Measurements from ENCODE around the gene MTG2. TPM values are rescaled to one million over a fixed set of nuclear protein-coding genes. Genes with fewer than 3 reads are reported as not detected.

MTG2 gene
- total and polyA plus RNA-seq, 2 of the 13 experiments (the other 11 are each of a cell fraction or from before 2014, with no cell fraction given): 20.4 to 37.8 TPM

GRCh38 chr20:62237801-62238568 lies 55.2 kb downstream of the MTG2 start, which contains the start of gene OSBPL2 (continued):
- TF ChIP-seq NFIB (CRISPR knock-in tag; IDR thresholded peaks at IDR 0.05; ENCODE audit: borderline replicate concordance) (no peak), SP4 (CRISPR knock-in tag; IDR thresholded peaks at IDR 0.05) (peak; percentile 100), PPARG (CRISPR knock-in tag; conservative IDR thresholded peaks at IDR 0.05) (peak; percentile 1; the same call in 1 of the 2 replicates), HNF4G (IDR thresholded peaks at IDR 0.05; ENCODE audit: borderline replicate concordance, low read depth, low read length) (no peak; the same call in 1 of the 2 replicates), HNF4G (CRISPR knock-in tag; IDR thresholded peaks at IDR 0.05; ENCODE audit: borderline replicate concordance, low read depth) (no peak), ZNF776 (CRISPR knock-in tag; IDR thresholded peaks at IDR 0.05) (no peak), KDM3A (CRISPR knock-in tag; IDR thresholded peaks at IDR 0.05; ENCODE audit: low read depth) (no peak), ZNF407 (CRISPR knock-in tag; IDR thresholded peaks at IDR 0.05; ENCODE audit: not compliant biosample characterization) (peak; percentile 42), AGO1 (IDR thresholded peaks at IDR 0.05; ENCODE audit: low read depth, low read length, poor library complexity, severe bottlenecking) (peak; percentile 57), ZNF710 (CRISPR knock-in tag; IDR thresholded peaks at IDR 0.05; ENCODE audit: borderline replicate concordance) (no peak), E2F2 (CRISPR knock-in tag; IDR thresholded peaks at IDR 0.05; ENCODE audit: borderline replicate concordance) (no peak), ZNF337 (CRISPR knock-in tag; IDR thresholded peaks at IDR 0.05; ENCODE audit: borderline replicate concordance, low read depth) (no peak), MIER2 (CRISPR knock-in tag; IDR thresholded peaks at IDR 0.05) (no peak), ZNF205 (CRISPR knock-in tag; IDR thresholded peaks at IDR 0.05) (peak; percentile 14; the same call in 1 of the 2 replicates), SIX4 (CRISPR knock-in tag; IDR thresholded peaks at IDR 0.05) (no peak)

Data from HepG2 (cell line).